Stimulated activated CD8-positive, alpha-beta memory T cell treated with anti-CD3 and anti-CD28 coated beads, Interleukin-12 subunit alpha, Interleukin-12 subunit beta, amount 100 ng/mL, for 24 hours (primary cell): ENCODE measurements around the gene CCDC146.
"Not testable (repeated sequence)": the region's sequence is repeated elsewhere in the genome, so short reads cannot be mapped to it uniquely, and the experiment has no call there.

Experiments
- DNase-seq: peaks from one replicate; pipeline ENCODE4 v3.0.0-alpha.2; 2020; ENCODE audit errors: extremely low read depth

The CCDC146 gene

DNA sequence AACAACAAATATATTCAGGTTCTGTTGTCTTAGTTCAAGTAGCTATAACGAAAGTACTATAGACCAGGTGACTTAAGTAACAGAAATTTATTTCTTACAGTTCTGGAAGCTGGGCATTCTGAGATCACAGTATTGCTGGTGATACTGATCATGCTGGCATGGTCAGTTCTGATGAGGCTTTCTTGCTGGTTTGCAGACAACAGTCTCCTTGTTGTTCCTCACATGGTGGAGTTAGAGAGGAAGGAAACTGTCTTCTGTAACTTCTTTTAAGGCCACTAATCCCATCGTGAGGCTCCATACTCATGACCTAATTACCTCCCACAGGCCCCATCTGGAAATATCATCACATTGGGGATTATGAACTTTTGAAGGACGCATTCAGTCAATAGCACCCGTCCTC lies 17.9 kb downstream of the CCDC146 start:
- not testable (repeated sequence) for DNase-seq

- not testable (repeated sequence) for DNase-seq
Observed at GRCh38 chr7:77152232-77152631, 29.8 kb downstream of the CCDC146 start.

DNA sequence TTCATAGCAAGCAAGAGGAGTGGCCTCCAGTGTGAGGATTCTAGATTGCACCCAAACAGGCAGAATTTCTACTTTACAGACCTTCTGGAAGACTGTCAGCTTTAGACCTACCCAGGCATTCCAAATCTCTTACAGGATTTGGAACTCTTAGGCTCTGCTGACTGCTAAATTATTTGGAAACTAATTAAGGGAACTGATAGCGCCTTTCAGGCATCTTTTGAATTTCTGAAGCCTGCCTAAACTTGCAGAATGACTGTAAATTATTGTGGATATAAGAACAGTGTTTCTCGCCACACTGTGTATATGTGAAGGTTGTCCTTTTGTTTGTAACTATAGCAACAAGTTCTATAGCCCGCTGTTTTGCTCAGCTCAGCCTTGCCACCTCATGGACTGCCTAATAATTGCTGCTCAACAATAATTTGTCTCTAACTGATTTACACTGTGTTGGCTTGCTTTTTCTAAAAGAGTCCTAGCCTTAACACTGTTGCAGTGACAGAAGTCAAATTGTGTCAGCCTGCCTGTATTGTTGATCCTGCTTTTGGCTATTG lies 32.6 kb downstream of the CCDC146 start:
- not testable (repeated sequence) for DNase-seq

- not testable (repeated sequence) for DNase-seq
Observed at GRCh38 chr7:77155601-77156377, 33.4 kb downstream of the CCDC146 start.

GRCh38 chr7:77157034-77157433 lies 34.6 kb downstream of the CCDC146 start:
- DNase-seq, result not testable (repeated sequence)

DNA sequence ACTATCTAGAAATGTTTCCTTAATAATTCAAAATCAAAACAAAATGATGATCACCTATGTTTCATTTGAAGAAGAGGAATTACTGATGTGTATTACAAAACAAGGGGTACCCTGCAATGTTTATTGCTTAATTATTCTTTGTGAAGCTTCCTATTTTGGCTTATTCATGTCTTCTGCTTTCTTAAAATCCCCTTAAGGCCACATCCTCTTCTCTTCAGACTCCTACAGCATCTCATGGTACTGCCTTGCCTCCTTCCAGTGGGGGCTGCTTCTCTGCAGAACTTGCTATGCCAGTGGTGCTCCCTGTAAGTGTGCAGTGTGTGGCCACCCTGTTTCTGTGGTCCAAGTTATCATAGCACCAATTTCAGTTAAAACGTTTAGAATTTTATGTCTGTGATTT lies 35.0 kb downstream of the CCDC146 start:
- DNase-seq, result no peak

GRCh38 chr7:77171073-77171472 lies 48.7 kb downstream of the CCDC146 start:
- not testable (repeated sequence) for DNase-seq

GRCh38 chr7:77172437-77173172 lies 50.2 kb downstream of the CCDC146 start:
- not testable (repeated sequence) for DNase-seq

DNA sequence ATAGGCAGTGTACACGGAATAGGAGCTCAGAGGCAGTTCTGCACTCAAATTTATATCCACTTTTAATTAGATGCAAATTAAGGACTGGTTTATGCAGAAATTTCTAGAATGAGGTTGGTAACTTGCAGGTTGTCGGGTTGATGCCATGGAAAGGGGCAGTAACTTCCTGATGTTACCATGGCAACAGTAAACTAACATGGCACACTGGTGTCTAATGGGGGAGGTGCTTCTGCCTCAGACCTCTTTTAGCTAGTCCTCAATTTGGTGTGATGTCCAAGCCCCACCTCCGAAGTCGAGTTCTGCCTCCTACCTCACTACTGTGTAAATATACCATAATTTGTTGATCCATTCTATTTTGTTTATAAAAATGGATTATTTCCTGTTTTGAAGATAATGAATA lies 52.0 kb downstream of the CCDC146 start:
- not testable (repeated sequence) for DNase-seq

- DNase-seq, result not testable (repeated sequence)
Observed at GRCh38 chr7:77175274-77175800, 52.9 kb downstream of the CCDC146 start.

GRCh38 chr7:77177321-77177904 lies 55.0 kb downstream of the CCDC146 start:
- not testable (repeated sequence) for DNase-seq

- not testable (repeated sequence) for DNase-seq
Observed at GRCh38 chr7:77178024-77178423, 55.6 kb downstream of the CCDC146 start.

- no peak for DNase-seq
Observed at GRCh38 chr7:77181015-77181595, 58.7 kb downstream of the CCDC146 start.

GRCh38 chr7:77181734-77182133 lies 59.3 kb downstream of the CCDC146 start:
- DNase-seq, result no peak

DNA sequence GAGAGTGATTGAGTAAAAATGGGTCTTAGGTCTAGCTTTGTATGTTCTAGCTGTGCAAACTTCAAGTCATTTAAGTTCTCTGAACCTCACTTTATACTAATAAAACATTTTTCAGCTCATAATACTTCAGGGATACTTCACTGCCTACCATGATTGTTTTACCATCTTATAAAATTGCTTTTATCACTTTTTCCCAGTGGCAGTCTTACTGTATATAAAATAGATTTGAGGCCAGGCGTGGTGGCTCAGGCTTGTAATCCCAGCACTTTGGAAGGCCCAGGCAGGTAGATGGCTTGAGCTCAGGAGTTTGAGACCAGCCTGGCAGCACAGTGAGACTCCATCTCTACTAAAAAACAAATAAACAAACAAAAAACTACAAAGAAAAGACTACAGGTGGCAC lies 59.8 kb downstream of the CCDC146 start:
- no peak for DNase-seq

DNA sequence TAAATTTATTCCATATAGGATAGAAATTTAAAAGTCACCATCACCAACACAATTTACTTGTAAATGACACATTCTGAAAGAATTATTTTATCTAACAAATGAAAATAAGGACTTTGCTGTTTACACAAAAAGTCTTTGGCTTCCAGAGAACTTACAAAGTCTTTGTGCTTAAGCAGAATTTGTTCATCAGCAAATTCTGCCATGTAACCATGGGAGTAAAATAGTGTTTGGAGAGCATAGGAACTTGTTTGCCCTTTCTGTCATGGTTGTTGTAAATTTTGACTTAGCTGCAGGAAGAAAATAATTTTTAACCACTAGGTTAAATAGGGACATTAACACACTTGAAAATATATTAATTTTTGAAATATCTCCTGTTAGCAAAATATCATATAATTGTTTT lies 62.0 kb downstream of the CCDC146 start:
- no peak for DNase-seq

DNA sequence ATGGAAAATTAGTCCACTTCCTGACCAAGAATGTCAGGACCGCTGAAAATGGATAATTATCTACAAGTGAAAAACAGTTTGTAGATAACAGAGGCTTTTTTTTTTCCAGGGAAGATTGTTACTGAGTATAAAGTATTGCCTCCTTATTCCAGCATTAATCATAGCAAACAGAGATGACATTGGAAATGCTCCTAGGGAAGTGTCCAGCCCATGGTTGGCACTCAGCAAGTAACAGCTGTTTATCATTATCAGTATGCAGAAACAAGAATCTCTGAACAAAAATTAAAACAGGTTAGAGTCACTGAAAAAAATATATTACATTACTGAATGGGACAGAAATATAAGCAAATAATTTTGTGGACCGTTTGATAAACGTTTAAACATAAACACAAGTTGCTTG lies 62.6 kb downstream of the CCDC146 start:
- DNase-seq, result no peak

GRCh38 chr7:77185866-77186265 lies 63.5 kb downstream of the CCDC146 start:
- DNase-seq, result no peak

DNA sequence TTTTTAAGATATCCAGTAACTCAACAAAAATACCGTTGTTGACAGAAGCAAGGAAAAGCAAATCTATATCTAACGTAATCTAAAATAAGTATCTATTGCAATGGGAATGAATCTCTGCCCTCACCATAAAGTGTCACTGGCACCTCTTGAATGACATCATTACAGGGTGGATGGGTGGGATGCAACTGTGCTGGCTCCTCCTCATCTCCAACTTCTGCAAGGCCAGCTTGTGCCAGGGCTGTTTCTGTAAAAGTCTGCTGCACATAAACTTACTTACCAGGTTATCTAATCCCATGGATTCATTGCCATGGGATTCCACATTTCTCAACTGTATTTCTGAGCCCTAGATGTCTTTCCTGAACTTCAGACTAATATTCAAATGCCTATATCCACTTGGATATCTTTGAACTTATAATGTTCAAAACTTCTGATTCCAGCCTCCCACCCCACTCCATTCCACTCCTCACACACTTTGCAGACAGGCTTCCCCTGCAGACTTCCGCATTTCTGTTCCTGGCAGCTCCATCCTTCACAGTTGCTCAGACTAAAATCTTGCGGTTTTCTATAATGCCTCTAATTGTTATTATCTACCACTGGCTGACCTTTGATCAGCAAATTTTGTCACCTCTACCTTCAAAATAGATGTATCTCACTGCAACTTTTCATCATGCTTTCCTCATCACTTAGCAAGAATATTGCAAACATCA lies 66.5 kb downstream of the CCDC146 start:
- no peak for DNase-seq

DNA sequence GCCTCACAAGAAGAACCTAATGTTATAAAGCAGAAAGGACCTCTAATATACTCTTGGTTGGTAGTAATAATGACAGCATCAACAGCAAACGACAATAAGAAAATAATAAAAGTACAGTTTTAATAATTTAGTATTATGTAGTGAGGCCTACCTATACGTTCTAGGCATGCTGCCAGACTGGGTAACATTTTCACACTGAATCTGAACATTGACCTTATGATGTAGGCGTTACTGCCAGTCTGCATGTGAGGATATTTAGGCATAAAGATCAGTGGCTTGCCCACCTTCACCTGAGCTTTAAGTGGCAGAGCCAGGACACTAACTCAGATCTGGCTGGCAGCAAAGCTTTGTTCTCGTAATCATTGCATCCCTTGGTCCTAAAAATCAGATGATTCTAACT lies 74.7 kb downstream of the CCDC146 start:
- DNase-seq, result no peak
